DMS153 treated with DMSO at 0.1 percent for 48 hours (cell line): ENCODE data around the gene TXNDC2.
"Not testable (repeated sequence)": the region's sequence is repeated elsewhere in the genome, so short reads cannot be mapped to it uniquely, and the experiment has no call there.

Experiments
- DNase-seq: peaks from one replicate; lab custom pipeline; 2025; ENCODE audit not compliant: unreplicated experiment; lab: John Stamatoyannopoulos, UW

TXNDC2 gene

DNA sequence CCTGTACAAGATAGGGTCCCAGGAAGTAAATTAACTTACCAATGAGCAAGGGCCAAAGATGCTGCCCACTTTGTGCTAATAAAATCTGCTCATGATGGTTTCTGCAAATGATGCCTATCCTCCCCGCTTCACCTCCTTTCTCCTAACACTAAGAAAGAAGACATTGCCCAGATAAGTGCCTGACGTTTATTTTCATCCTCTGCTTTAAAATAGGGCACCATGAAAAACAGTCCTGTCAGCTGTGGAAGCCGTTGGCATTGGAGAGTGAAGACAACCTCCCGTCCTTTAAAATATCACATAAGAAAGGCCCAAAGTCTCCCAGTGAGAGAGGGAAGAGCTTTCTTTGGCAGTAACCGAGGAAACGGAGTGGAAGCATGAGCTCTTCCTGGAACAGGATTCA, 1.7 kb upstream of the TXNDC2 start:
- DNase-seq = no peak

DNA sequence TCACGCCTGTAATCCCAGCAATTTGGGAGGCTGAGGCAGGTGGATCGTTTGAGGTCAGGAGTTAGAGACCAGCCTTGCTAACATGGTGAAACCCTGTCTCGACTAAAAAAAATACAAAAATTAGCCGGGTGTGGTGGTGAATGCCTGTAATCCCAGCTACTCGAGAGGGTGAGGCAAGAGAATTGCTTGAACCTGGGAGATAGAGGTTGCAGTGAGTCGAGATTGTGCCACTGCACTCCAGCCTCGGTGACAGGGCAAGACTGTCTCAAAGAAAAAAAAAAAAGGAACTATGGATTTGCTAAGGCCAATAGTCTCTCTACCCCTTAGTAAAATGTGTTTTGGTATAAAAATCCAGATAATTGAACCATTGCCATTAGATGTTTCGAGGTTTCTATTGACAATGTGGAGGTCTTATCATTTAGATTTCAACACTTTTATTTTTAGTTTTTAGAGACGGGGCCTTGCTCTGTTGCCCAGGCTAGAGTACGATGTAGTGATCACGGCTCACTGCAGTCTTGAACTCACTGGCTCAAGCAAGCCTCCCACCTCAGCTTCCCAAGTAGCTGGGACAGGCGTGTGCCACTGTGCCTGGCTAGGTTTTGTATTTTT, 1.1 kb upstream of the TXNDC2 start:
- DNase-seq = no peak

DNA sequence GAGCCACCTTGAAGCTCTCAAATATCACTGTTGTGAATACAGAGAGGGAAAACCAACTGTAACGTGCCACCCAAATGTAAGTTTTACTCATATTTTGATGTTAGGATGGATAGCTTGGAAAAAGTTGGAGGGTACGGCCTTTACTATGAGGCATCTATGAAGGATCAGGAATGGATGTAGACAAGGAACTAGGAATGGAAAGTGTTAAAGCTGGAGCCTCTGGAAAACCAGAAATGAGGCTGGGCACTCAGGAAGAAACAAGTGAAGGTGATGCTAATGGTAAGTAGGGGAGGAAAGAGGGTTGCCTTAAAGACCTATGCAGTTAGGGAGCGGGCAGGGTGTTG, 204 bp downstream of the TXNDC2 start:
- DNase-seq = no peak

DNA sequence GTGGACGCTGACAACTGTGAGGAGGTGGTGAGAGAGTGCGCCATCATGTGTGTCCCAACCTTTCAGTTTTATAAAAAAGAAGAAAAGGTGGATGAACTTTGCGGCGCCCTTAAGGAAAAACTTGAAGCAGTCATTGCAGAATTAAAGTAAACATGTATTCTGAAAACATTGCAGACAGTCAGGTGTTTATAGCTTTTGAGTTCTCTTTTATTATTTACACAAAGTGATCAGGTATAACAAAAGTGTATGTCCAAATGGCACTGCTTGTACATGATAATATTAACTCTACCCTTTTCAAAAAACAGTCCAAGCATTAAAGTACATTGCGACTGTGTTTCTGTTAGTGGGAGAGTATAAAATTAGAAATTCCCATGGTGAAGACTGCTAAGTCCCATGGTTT, 2.2 kb downstream of the TXNDC2 start:
- DNase-seq = no peak

DNA sequence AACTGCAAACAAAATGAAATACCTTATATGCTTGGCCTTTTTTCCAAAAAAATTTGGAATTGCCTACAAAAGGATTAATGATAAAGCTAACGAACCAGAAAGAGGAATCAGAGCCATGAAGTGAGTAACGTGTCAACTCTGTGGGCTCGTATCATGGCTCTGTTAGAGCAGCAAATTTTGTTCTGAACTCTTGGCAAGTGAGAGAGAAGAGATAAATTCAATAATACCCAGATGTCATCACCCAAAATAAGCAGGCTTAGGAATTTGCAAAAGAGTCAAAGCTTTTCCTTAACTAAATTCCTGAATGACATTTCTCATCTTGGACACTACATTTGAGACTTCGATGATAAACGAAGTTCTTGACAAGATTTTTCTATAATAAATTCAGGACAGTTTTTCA, 4.4 kb downstream of the TXNDC2 start:
- no peak for DNase-seq

- DNase-seq = no peak
These were observed 5.2 kb downstream of the TXNDC2 start for GRCh38 chr18:9890957-9891356.

DNA sequence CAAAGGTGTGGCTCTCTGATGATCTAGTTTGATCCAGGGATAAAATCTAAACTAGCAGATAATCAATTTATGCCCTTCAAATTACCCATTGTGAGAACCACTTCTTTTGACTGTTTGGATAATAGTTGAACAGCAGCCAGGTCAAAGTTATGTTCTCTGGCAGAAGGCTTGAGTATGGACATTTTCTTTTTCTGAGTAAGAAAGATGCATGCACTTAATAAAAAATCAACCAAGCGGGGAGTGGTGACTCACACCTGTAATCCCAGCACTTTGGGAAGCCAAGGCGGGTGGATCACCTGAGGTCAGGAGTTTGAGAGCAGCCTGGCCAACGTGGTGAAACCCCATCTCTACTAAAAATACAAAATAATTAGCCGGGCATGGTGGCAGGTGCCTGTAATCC, 5.7 kb downstream of the TXNDC2 start:
- DNase-seq = not testable (repeated sequence)

DNA sequence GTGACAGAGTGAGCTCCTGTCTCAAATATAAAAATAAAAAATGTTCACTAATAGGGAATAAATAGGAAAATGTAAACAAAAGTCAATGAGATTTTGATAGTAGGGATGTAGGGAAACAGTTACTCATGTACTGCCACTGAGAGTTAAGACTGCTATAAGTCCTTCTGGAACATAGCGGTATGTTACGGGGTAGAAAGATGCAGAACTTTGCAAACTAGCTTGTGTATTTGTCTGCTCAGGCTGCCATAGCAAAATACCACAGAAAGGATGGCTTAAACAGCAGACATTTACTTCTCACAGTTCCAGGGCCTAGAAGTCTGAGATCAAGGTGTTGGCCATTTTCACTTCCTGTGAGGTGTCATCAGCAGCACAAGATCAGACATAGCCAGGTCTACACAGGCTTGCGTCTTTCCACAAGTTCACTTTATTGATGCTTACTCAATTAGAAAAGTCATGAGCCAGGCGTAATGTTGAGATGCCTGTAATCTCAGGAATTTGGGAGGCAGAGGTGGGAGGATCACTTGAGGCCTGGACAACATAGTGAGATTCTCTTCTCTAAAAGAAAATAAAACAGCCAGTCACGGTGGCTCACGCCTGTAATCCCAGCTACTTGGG, 8.8 kb downstream of the TXNDC2 start:
- no peak for DNase-seq

DNA sequence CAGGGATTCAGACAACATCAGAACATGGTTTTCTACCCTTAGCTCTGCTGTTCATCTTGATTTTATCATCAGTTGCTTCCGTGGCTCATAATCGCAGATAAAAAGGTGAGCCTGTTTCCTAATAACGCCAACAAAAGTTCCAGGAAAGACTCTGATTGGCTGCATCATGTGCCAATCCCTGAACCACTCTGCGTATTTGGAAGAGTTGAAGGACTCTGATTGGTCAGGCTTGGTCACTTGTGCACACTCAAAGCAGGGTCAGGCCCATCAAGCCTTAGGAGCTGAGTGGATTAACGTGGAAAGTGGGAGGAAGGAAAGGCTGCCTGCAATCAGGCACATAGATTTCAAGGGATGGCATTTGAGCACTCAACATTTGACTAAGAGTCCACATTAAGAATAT, 11.4 kb downstream of the TXNDC2 start:
- DNase-seq = no peak

- not testable (repeated sequence) for DNase-seq
These were observed 12.1 kb downstream of the TXNDC2 start for GRCh38 chr18:9897787-9898291.

GRCh38 chr18:9898792-9899549, 13.2 kb downstream of the TXNDC2 start:
- DNase-seq = no peak

GRCh38 chr18:9899550-9899930, 13.8 kb downstream of the TXNDC2 start:
- DNase-seq = not testable (repeated sequence)

GRCh38 chr18:9900699-9901098, 14.9 kb downstream of the TXNDC2 start:
- DNase-seq = no peak

DNA sequence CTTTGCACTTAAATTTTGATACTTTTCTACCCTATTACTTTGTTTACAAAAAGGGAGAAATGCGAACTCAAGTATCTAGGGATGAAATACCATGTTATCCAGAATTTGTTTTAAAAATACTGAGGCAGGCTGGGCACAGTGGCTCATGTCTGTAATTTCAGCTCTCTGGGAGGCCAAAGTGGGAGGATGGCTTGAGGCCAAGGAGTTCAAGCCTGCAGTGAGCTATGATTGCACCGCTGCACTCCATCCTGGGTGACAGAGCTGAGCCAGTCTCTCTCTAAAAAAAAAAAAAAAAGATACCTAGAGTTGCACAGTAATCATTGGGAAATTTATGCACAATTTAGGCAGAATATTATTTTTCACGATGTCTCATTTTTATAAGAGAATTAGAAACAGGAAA, 15.6 kb downstream of the TXNDC2 start:
- DNase-seq = no peak

DNA sequence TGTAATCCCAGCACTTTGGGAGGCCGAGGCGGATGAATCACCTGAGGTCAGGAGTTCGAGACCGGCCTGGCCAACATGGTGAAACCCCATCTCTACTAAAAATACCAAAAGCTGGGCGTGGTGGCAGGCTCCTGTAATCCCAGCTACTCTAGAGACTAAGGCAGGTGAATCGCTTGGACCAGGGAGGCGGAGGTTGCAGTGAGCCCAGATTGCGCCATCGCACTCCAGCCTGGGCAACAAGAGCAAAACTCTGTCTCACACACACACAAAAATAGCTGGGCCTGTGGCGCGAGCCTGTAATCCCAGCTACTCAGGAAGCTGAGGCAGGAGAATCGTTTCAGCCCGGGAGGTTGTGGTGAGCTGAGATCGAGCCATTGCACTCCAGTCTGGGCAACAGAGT, 16.5 kb downstream of the TXNDC2 start:
- not testable (repeated sequence) for DNase-seq

DNA sequence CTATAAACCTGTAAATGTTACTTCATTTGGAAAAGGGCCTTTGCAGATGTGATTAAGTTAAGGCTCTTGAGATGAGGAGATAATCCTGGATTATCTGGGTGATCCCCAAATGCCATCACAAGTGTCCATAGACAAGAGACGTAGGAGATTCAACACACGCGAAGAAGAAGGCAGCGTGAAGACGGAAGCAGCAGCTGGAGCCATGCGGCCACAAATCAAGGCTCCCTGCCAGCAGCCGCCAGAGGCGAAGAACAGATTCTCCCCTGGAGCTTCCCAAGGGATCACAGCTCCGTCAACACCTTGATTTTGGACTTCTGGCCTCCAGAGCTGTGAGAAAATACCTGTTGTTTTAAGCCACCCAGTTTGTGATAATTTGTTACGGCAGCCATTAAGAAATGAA, 17.1 kb downstream of the TXNDC2 start:
- DNase-seq = no peak

DNA sequence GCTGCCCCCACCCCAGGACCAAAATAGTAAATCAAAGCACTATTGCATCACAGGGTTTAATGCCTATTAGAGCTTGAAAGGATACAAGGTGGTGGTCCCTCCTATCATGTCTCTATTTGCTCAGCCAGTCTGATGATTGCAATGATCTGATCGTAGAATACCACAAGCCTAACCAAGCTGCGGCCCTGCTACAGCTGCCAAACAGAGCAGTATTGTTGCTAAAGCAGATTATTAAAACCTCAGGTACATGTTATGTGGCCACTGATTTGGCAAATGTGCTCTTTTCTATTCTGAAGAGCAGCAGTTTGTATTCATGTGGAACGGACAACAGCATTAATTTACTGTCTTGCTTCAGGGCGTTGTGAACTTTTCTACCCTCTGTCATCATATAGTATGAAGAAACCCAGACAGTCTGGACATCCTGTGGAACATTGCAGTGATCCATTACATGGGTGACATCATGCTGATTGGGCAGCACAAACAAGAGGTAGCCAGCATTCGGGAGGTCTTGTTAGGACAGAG, 19.7 kb downstream of the TXNDC2 start:
- no peak for DNase-seq

GRCh38 chr18:9906481-9906880, 20.7 kb downstream of the TXNDC2 start:
- DNase-seq = no peak

- no peak for DNase-seq
These were observed 22.1 kb downstream of the TXNDC2 start for GRCh38 chr18:9907867-9908266.

DNA sequence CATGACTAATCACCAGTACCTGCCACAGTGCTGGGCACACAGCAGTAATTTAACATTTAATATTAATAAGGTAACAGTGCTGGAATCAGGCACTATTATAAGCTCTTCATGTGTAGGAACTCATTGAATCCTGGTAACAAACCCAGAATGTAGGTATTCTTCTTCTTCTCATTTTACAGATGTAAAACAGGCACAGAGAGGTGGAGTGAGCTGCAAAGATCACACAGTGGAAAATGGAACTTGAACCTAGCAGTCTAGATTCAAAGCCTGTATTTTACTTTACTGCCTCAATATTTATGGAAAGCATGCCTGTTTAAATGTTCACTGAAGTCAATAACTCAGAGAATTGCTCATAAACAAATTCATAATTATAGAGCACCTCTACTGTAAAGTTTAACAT, 24.3 kb downstream of the TXNDC2 start:
- DNase-seq = no peak

DNA sequence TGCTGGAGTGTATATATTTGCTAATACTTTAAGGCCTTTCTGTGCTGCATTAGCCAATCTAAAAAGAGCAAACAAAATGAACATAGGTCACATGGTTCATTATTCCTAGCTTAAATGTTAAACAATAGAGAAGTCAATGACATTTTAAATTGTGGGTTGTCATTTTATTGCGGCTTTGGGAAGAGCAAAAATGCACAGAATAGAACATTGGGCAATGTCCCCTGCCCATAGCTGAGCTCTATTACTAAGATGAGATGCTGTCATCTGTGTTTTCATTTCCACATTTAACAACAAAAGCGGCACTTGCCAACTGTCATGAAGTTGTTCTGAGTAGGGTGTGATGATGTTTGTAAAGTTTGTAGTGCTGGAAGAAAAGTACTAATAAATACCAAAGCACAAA, 24.9 kb downstream of the TXNDC2 start:
- DNase-seq = no peak

DNA sequence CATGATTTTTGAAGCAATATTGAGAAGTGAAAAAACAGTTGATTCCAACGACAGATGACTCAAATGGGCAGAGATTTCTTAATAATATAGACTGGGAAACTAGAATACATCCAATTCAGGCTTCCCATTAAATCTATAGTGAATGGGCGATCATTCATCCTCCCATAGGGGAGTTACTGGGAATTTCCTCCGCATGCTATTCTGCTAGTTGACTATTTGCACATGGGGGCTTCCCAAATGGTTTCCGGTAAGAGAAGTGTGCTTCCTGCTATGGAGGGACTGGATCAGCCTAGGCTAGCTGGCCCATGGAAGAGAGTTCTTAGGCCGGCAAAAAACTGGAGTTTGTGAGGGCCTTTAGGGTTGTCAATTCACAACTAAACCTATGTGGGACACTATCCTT, 25.5 kb downstream of the TXNDC2 start:
- no peak for DNase-seq
